ENCODE measurements around the gene SLC6A3. TPM values are rescaled to one million over a fixed set of nuclear protein-coding genes. Genes with fewer than 3 reads are reported as not detected.

The SLC6A3 gene
- total RNA-seq, 1 donor from 2014 or later = not detected

- Mint-ChIP-seq H3K4me3 (no peak overlapping the region), H3K9me3 (no peaks in the 10 kb centered on the region), H3K36me3 (ENCODE audit: low read depth) (no peaks in the 10 kb centered on the region), H3K27me3 (ENCODE audit: insufficient read depth) (peaks cover 5% of the 10 kb centered on the region), H3K27ac (no peak overlapping the region), H3K4me1 (ENCODE audit: low read depth) (no peaks in the 10 kb centered on the region)
- no peak for DNase-seq (ENCODE audit: low spot score)
- intact Hi-C loops (cut with micrococcal nuclease) = no loop called here
Measured at GRCh38 chr5:1393571-1394501, 51.4 kb downstream of the SLC6A3 start.

- intact Hi-C loops (cut with micrococcal nuclease) = no loop called here
- Mint-ChIP-seq H3K27me3 (ENCODE audit: insufficient read depth) (peaks cover 10% of the 10 kb centered on the region), H3K4me3 (no peak overlapping the region), H3K4me1 (ENCODE audit: low read depth) (no peaks in the 10 kb centered on the region), H3K27ac (no peak overlapping the region), H3K36me3 (ENCODE audit: low read depth) (no peaks in the 10 kb centered on the region), H3K9me3 (no peaks in the 10 kb centered on the region)
- no peak for DNase-seq (ENCODE audit: low spot score)
Measured at GRCh38 chr5:1392801-1393565, 52.3 kb downstream of the SLC6A3 start.

- DNase-seq (ENCODE audit: low spot score) = no peak
- H3K27me3 Mint-ChIP-seq (ENCODE audit: insufficient read depth) = peaks cover 7% of the 10 kb centered on the region
- no peaks in the 10 kb centered on the region for H3K36me3 Mint-ChIP-seq (ENCODE audit: low read depth)
- intact Hi-C loops (cut with micrococcal nuclease) = no loop called here
- no peaks in the 10 kb centered on the region for H3K4me1 Mint-ChIP-seq (ENCODE audit: low read depth)
- H3K4me3 Mint-ChIP-seq = no peak overlapping the region
- no peak overlapping the region for H3K27ac Mint-ChIP-seq
- H3K9me3 Mint-ChIP-seq = no peaks in the 10 kb centered on the region
Measured at GRCh38 chr5:1392261-1392660, 53.0 kb downstream of the SLC6A3 start.

GRCh38 chr5:1391691-1392090 lies 53.5 kb downstream of the SLC6A3 start:
- Mint-ChIP-seq H3K4me1 (ENCODE audit: low read depth) (peaks cover 5% of the 10 kb centered on the region), H3K9me3 (no peaks in the 10 kb centered on the region), H3K4me3 (no peak overlapping the region), H3K36me3 (ENCODE audit: low read depth) (no peaks in the 10 kb centered on the region), H3K27me3 (ENCODE audit: insufficient read depth) (peaks cover 7% of the 10 kb centered on the region), H3K27ac (no peak overlapping the region)
- DNase-seq (ENCODE audit: low spot score) = no peak
- intact Hi-C loops (cut with micrococcal nuclease) = no loop called here

GRCh38 chr5:1390861-1391600 lies 54.2 kb downstream of the SLC6A3 start:
- Mint-ChIP-seq H3K4me3 (no peak overlapping the region), H3K36me3 (ENCODE audit: low read depth) (no peaks in the 10 kb centered on the region), H3K27me3 (ENCODE audit: insufficient read depth) (peaks cover 7% of the 10 kb centered on the region), H3K9me3 (no peaks in the 10 kb centered on the region), H3K27ac (no peak overlapping the region), H3K4me1 (ENCODE audit: low read depth) (peaks cover 12% of the 10 kb centered on the region)
- intact Hi-C loops (cut with micrococcal nuclease) = no loop called here
- DNase-seq (ENCODE audit: low spot score) = no peak

- Mint-ChIP-seq H3K27ac (no peak overlapping the region), H3K27me3 (ENCODE audit: insufficient read depth) (peaks cover 7% of the 10 kb centered on the region), H3K9me3 (no peaks in the 10 kb centered on the region), H3K4me3 (no peak overlapping the region), H3K36me3 (ENCODE audit: low read depth) (no peaks in the 10 kb centered on the region), H3K4me1 (ENCODE audit: low read depth) (peaks cover 16% of the 10 kb centered on the region)
- DNase-seq (ENCODE audit: low spot score) = no peak
- intact Hi-C loops (cut with micrococcal nuclease) = no loop called here
Measured at GRCh38 chr5:1390333-1390732, 54.9 kb downstream of the SLC6A3 start.

GRCh38 chr5:1388383-1388967 lies 56.8 kb downstream of the SLC6A3 start:
- no peaks in the 10 kb centered on the region for H3K36me3 Mint-ChIP-seq (ENCODE audit: low read depth)
- peak overlapping the region; percentile 9 for H3K4me3 Mint-ChIP-seq
- peaks cover 5% of the 10 kb centered on the region for H3K27me3 Mint-ChIP-seq (ENCODE audit: insufficient read depth)
- intact Hi-C loops (cut with micrococcal nuclease) = loop anchor here (5.0 kb wide), 3 partner anchors 149 to 404 kb away; no protein-coding TSS in a partner anchor
- peaks cover 18% of the 10 kb centered on the region for H3K4me1 Mint-ChIP-seq (ENCODE audit: low read depth)
- no peak for DNase-seq (ENCODE audit: low spot score)
- H3K9me3 Mint-ChIP-seq = no peaks in the 10 kb centered on the region
- H3K27ac Mint-ChIP-seq = peak overlapping the region; percentile 13

GRCh38 chr5:1387876-1388275 lies 57.4 kb downstream of the SLC6A3 start:
- no peaks in the 10 kb centered on the region for H3K36me3 Mint-ChIP-seq (ENCODE audit: low read depth)
- peaks cover 5% of the 10 kb centered on the region for H3K27me3 Mint-ChIP-seq (ENCODE audit: insufficient read depth)

GRCh38 chr5:1387059-1387755 lies 58.0 kb downstream of the SLC6A3 start:
- no peaks in the 10 kb centered on the region for H3K36me3 Mint-ChIP-seq (ENCODE audit: low read depth)
- H3K9me3 Mint-ChIP-seq = no peaks in the 10 kb centered on the region
- peaks cover 5% of the 10 kb centered on the region for H3K27me3 Mint-ChIP-seq (ENCODE audit: insufficient read depth)
- peak overlapping the region; percentile 94 for H3K4me3 Mint-ChIP-seq
- intact Hi-C loops (cut with micrococcal nuclease) = loop anchor here (5.0 kb wide), 3 partner anchors 150 to 405 kb away; no protein-coding TSS in a partner anchor
- no peak for DNase-seq (ENCODE audit: low spot score)
- peaks cover 18% of the 10 kb centered on the region for H3K4me1 Mint-ChIP-seq (ENCODE audit: low read depth)
- H3K27ac Mint-ChIP-seq = peak overlapping the region; percentile 97

More at GRCh38 chr5:1387876-1388275, 57.4 kb downstream of the SLC6A3 start:
- Mint-ChIP-seq H3K4me1 (ENCODE audit: low read depth) (peaks cover 18% of the 10 kb centered on the region), H3K4me3 (peak overlapping the region; percentile 94), H3K27ac (no peak overlapping the region), H3K9me3 (no peaks in the 10 kb centered on the region)
- intact Hi-C loops (cut with micrococcal nuclease) = loop anchor here (5.0 kb wide), 3 partner anchors 149 to 404 kb away; no protein-coding TSS in a partner anchor
- DNase-seq (ENCODE audit: low spot score) = no peak

- Mint-ChIP-seq H3K27me3 (ENCODE audit: insufficient read depth) (peaks cover 5% of the 10 kb centered on the region), H3K36me3 (ENCODE audit: low read depth) (no peaks in the 10 kb centered on the region), H3K4me3 (peak overlapping the region; percentile 94), H3K9me3 (no peaks in the 10 kb centered on the region), H3K4me1 (ENCODE audit: low read depth) (peaks cover 18% of the 10 kb centered on the region), H3K27ac (peak overlapping the region; percentile 97)
- DNase-seq (ENCODE audit: low spot score) = peak; percentile 66
- intact Hi-C loops (cut with micrococcal nuclease) = loop anchor here (1.0 to 5.0 kb wide), 4 partner anchors 91 to 406 kb away; partner anchors contain the start of gene TERT
Measured at GRCh38 chr5:1386274-1386717, 58.9 kb downstream of the SLC6A3 start.

GRCh38 chr5:1385395-1386273 lies 59.6 kb downstream of the SLC6A3 start:
- intact Hi-C loops (cut with micrococcal nuclease) = loop anchor here (1.0 to 5.0 kb wide), 6 partner anchors 40 to 407 kb away; partner anchors contain the start of genes CLPTM1L, LPCAT1 and TERT
- H3K36me3 Mint-ChIP-seq (ENCODE audit: low read depth) = no peaks in the 10 kb centered on the region
- no peaks in the 10 kb centered on the region for H3K9me3 Mint-ChIP-seq
- H3K27me3 Mint-ChIP-seq (ENCODE audit: insufficient read depth) = peaks cover 5% of the 10 kb centered on the region
- peak overlapping the region; percentile 94 for H3K4me3 Mint-ChIP-seq
- peak; percentile 82 for DNase-seq (ENCODE audit: low spot score)
- H3K4me1 Mint-ChIP-seq (ENCODE audit: low read depth) = peaks cover 18% of the 10 kb centered on the region
- peak overlapping the region; percentile 97 for H3K27ac Mint-ChIP-seq
